ENCODE results near the gene ADAT2. TPM values are rescaled to one million over a fixed set of nuclear protein-coding genes. Genes with fewer than 3 reads are reported as not detected.

Gene ADAT2
- total and polyA plus RNA-seq, 10 of the 15 experiments (the other 5 are each of a cell fraction or from before 2014, with no cell fraction given): 7.8 to 38.6 (median 17.3) TPM

DNA sequence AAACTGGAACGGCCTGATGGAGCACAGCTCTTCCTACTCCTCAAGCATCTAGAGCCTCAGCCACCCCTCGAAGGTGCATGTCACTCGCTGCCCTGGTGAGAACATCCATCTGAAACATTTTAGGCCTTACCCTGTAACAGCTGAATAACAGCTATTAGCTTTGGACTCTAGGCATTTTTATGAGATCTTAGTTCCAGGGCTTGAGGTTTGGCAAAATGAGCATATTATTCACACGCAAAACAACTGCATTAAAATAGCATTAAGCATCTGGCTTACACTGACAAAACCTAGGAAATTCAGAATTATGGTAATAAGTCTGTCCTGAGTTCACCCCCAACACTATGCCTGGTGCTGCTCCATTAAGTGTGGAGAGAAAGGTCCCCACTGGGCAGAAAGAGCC lies 56.1 kb downstream of the ADAT2 start (continued):
- TF ChIP-seq, protein P1, sequence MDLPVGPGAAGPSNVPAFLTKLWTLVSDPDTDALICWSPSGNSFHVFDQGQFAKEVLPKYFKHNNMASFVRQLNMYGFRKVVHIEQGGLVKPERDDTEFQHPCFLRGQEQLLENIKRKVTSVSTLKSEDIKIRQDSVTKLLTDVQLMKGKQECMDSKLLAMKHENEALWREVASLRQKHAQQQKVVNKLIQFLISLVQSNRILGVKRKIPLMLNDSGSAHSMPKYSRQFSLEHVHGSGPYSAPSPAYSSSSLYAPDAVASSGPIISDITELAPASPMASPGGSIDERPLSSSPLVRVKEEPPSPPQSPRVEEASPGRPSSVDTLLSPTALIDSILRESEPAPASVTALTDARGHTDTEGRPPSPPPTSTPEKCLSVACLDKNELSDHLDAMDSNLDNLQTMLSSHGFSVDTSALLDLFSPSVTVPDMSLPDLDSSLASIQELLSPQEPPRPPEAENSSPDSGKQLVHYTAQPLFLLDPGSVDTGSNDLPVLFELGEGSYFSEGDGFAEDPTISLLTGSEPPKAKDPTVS (IDR thresholded peaks at IDR 0.05; ENCODE audit: low read depth, low read length): no peak
- no peak for TF ChIP-seq TCF12 (IDR thresholded peaks at IDR 0.05; ENCODE audit: low read depth, low read length)
- no peak for TF ChIP-seq SMARCA5 (IDR thresholded peaks at IDR 0.05)
- TF ChIP-seq, protein P2, sequence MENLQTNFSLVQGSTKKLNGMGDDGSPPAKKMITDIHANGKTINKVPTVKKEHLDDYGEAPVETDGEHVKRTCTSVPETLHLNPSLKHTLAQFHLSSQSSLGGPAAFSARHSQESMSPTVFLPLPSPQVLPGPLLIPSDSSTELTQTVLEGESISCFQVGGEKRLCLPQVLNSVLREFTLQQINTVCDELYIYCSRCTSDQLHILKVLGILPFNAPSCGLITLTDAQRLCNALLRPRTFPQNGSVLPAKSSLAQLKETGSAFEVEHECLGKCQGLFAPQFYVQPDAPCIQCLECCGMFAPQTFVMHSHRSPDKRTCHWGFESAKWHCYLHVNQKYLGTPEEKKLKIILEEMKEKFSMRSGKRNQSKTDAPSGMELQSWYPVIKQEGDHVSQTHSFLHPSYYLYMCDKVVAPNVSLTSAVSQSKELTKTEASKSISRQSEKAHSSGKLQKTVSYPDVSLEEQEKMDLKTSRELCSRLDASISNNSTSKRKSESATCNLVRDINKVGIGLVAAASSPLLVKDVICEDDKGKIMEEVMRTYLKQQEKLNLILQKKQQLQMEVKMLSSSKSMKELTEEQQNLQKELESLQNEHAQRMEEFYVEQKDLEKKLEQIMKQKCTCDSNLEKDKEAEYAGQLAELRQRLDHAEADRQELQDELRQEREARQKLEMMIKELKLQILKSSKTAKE (IDR thresholded peaks at IDR 0.05; ENCODE audit: low read depth, poor library complexity, severe bottlenecking): no peak
- TF ChIP-seq SIN3A (IDR thresholded peaks at IDR 0.05; ENCODE audit: low read depth, low read length): no peak
- no peak for TF ChIP-seq ZNF274 (IDR thresholded peaks at IDR 0.05; ENCODE audit: insufficient read depth, insufficient read length)
- no peak for TF ChIP-seq YY1 (IDR thresholded peaks at IDR 0.05; ENCODE audit: low read depth, low read length)
- no peak for TF ChIP-seq CREM (IDR thresholded peaks at IDR 0.05; ENCODE audit: low read depth)
- no peak for TF ChIP-seq MYC (IDR thresholded peaks at IDR 0.05; ENCODE audit: insufficient read depth, insufficient read length, insufficient replicate concordance, low read length, severe bottlenecking)
- no peak for TF ChIP-seq RBBP5 (conservative IDR thresholded peaks at IDR 0.05)
- no peak for TF ChIP-seq NR2F1 (conservative IDR thresholded peaks at IDR 0.05)
- no peak for TF ChIP-seq MXI1 (IDR thresholded peaks at IDR 0.05; ENCODE audit: low read depth, low read length)

Data from GM12878 (cell line).